H1 (cell line): ENCODE data around the gene VCX. TPM values are rescaled to one million over a fixed set of nuclear protein-coding genes. Genes with fewer than 3 reads are reported as not detected.

Experiments used
- CTCF ChIA-PET: fragments of 300-600 bp; sonication (Branson Sonifier 250); formaldehyde crosslinking; loops from one replicate; lab custom pipeline; 2021; ENCODE audit not compliant: partially characterized antibody; lab: Charles Lee
- POLR2A ChIA-PET: fragments of 300-600 bp; sonication (Branson Sonifier 250); formaldehyde crosslinking; loops from one replicate; lab custom pipeline; 2021; ENCODE audit warnings: inconsistent platforms; ENCODE audit not compliant: partially characterized antibody; lab: Charles Lee
- DNase-seq, 2 experiments: peaks; one replicate each; pipeline versions ENCODE4 v3.0.0 to v3.0.0-alpha.2; 2010 to 2022; ENCODE audit warnings: low spot score in 2 of 2, low read depth in 1 of 2, mixed read lengths in 1 of 2
- FAIRE-seq: peaks from 2 replicates; lab custom pipeline; 2011; peaks lifted over from hg19 to GRCh38; lab: Jason Lieb, UNC
- H2AFZ ChIP-seq: 2 replicates; pipeline ENCODE4 v1.8.1; 2012; ENCODE audit warnings: low read length, inconsistent platforms
- H2AK5ac ChIP-seq: 2 replicates; pipeline ENCODE4 v1.6.1; 2013; ENCODE audit warnings: low read depth, low read length
- H2BK120ac ChIP-seq: replicated peaks from 2 replicates; pipeline ENCODE3; 2013; ENCODE audit warnings: low read depth, low read length, inconsistent platforms
- H2BK12ac ChIP-seq: 2 replicates; pipeline ENCODE4 v1.6.1; 2013; ENCODE audit warnings: low read depth, low read length
- H2BK15ac ChIP-seq: 2 replicates; pipeline ENCODE4 v1.6.1; 2013; ENCODE audit warnings: low read length
- H2BK20ac ChIP-seq: 2 replicates; pipeline ENCODE4 v1.6.1; 2013; ENCODE audit warnings: low read length
- H2BK5ac ChIP-seq: 2 replicates; pipeline ENCODE4 v1.6.1; 2013; ENCODE audit warnings: low read depth, low read length
- H3K14ac ChIP-seq: 2 replicates; pipeline ENCODE4 v1.6.1; 2013; ENCODE audit warnings: inconsistent platforms; ENCODE audit not compliant: insufficient read length
- H3K18ac ChIP-seq: 2 replicates; pipeline ENCODE4 v1.6.1; 2013; ENCODE audit warnings: low read length; ENCODE audit errors: extremely low read depth
- H3K23ac ChIP-seq: 2 replicates; pipeline ENCODE4 v1.6.1; 2013; ENCODE audit warnings: inconsistent platforms; ENCODE audit not compliant: insufficient read length
- H3K23me2 ChIP-seq: 2 replicates; pipeline ENCODE4 v1.6.1; 2013; ENCODE audit warnings: low read depth, low read length
- H3K27ac ChIP-seq: 2 replicates; pipeline ENCODE4 v1.6.1; 2011; ENCODE audit warnings: low read depth, low read length, inconsistent platforms
- H3K27me3 ChIP-seq, 4 experiments: replicated peaks in 1 of 4; 1 replicate in 1 of 4; 2 replicates in 3 of 4; pipeline versions ENCODE4 v1.6.1 to v1.8.1; 2011 to 2013; ENCODE audit warnings: low read length in 3 of 4, mild to moderate bottlenecking in 3 of 4, inconsistent platforms in 2 of 4, mixed read lengths in 2 of 4, moderate library complexity in 1 of 4; ENCODE audit not compliant: control insufficient read depth in 3 of 4, insufficient read depth in 3 of 4; ENCODE audit errors: extremely low read depth in 1 of 4
- H3K36me3 ChIP-seq, 4 experiments: 2 replicates each; pipeline versions ENCODE4 v1.6.1 to v1.8.1; 2011 to 2013; ENCODE audit warnings: mild to moderate bottlenecking in 4 of 4, low read length in 3 of 4, moderate library complexity in 2 of 4, control low read depth in 1 of 4, inconsistent platforms in 1 of 4; ENCODE audit not compliant: insufficient read depth in 4 of 4, control insufficient read depth in 2 of 4
- H3K4ac ChIP-seq: replicated peaks from 2 replicates; pipeline ENCODE3; 2013; ENCODE audit warnings: low read length, low read depth, mixed read lengths, inconsistent platforms; ENCODE audit not compliant: insufficient read length
- H3K4me1 ChIP-seq, 4 experiments: replicated peaks in 1 of 4; 1 replicate in 1 of 4; 2 replicates in 3 of 4; pipeline versions ENCODE4 v1.6.1 to v1.8.1; 2011 to 2013; ENCODE audit warnings: low read length in 3 of 4, inconsistent platforms in 2 of 4, mixed read lengths in 1 of 4; ENCODE audit not compliant: insufficient read depth in 4 of 4, control insufficient read depth in 3 of 4
- H3K4me2 ChIP-seq, 2 experiments: 2 replicates each; pipeline versions ENCODE4 v1.6.1 to v1.8.1; 2011 to 2013; ENCODE audit warnings: low read depth in 2 of 2, low read length in 2 of 2, control low read depth in 1 of 2, inconsistent platforms in 1 of 2, mild to moderate bottlenecking in 1 of 2; ENCODE audit not compliant: insufficient read depth in 1 of 2
- H3K4me3 ChIP-seq, 4 experiments: fragments of 200-600, 300-600 bp in 1 of 4; sonication (generic), shearing (Covaris generic), sonication (Bioruptor Twin) in 1 of 4; 2 replicates each; pipeline versions ENCODE4 v1.5.1 to v1.8.1; 2011 to 2016; ENCODE audit warnings: low read length in 4 of 4, low read depth in 3 of 4, control low read depth in 2 of 4, inconsistent platforms in 2 of 4, mild to moderate bottlenecking in 2 of 4, mixed read lengths in 1 of 4, moderate library complexity in 1 of 4; ENCODE audit not compliant: insufficient read depth in 2 of 4; ENCODE audit errors: extremely low read depth in 1 of 4
- H3K56ac ChIP-seq: replicated peaks from 2 replicates; pipeline ENCODE3; 2013; ENCODE audit warnings: low read depth, mild to moderate bottlenecking, mixed read lengths, low read length, inconsistent platforms; ENCODE audit not compliant: insufficient read length
- H3K79me1 ChIP-seq: 2 replicates; pipeline ENCODE4 v1.6.1; 2013; ENCODE audit warnings: low read depth, low read length, control low read depth
- H3K79me2 ChIP-seq, 2 experiments: 2 replicates each; pipeline versions ENCODE4 v1.6.1 to v1.8.1; 2012 to 2013; ENCODE audit warnings: low read length in 2 of 2, mild to moderate bottlenecking in 2 of 2, inconsistent platforms in 1 of 2; ENCODE audit not compliant: insufficient read depth in 2 of 2, control insufficient read depth in 1 of 2
- H3K9ac ChIP-seq, 4 experiments: replicated peaks in 1 of 4; 1 replicate in 1 of 4; 2 replicates in 3 of 4; pipeline versions ENCODE4 v1.6.1 to v1.8.1; 2011 to 2013; ENCODE audit warnings: low read depth in 3 of 4, low read length in 3 of 4, control low read depth in 2 of 4, mild to moderate bottlenecking in 2 of 4, moderate library complexity in 2 of 4, inconsistent platforms in 1 of 4; ENCODE audit errors: extremely low read depth in 1 of 4
- H3K9me3 ChIP-seq, 2 experiments: 2 replicates each; pipeline versions ENCODE4 v1.6.1 to v1.8.1; 2012 to 2013; ENCODE audit warnings: mild to moderate bottlenecking in 2 of 2, moderate library complexity in 2 of 2, control low read depth in 1 of 2, inconsistent platforms in 1 of 2, low read depth in 1 of 2, low read length in 1 of 2, mixed read lengths in 1 of 2; ENCODE audit not compliant: insufficient read depth in 2 of 2
- H4K20me1 ChIP-seq, 2 experiments: replicated peaks in 1 of 2; 2 replicates each; pipeline versions ENCODE3 to v1.8.1; 2011 to 2013; ENCODE audit warnings: inconsistent platforms in 2 of 2, low read length in 2 of 2, mild to moderate bottlenecking in 1 of 2; ENCODE audit not compliant: insufficient read depth in 2 of 2, control insufficient read depth in 1 of 2
- H4K5ac ChIP-seq: 2 replicates; pipeline ENCODE4 v1.6.1; 2013; ENCODE audit warnings: low read length, low read depth, mixed read lengths, inconsistent platforms; ENCODE audit not compliant: insufficient read length
- H4K8ac ChIP-seq: 2 replicates; pipeline ENCODE4 v1.8.0; 2013; ENCODE audit warnings: mild to moderate bottlenecking, moderate library complexity, low read length, inconsistent platforms; ENCODE audit not compliant: insufficient read depth; ENCODE audit errors: extremely low read depth
- H4K91ac ChIP-seq: replicated peaks from 2 replicates; pipeline ENCODE3; 2013; ENCODE audit warnings: low read length, mixed read lengths, inconsistent platforms; ENCODE audit not compliant: insufficient read length
- SIX5 ChIP-seq: IDR thresholded peaks from 2 replicates; pipeline ENCODE4 v1.6.1; 2011; ENCODE audit warnings: mild to moderate bottlenecking, low read depth, low read length
- WGBS, 2 experiments: shearing (Covaris generic) in 1 of 2; methylation state at CpG; one replicate each; pipeline versions ENCODE4 v1.1.6 to v1.1.7; 2013 to 2015; ENCODE audit warnings: low lambda C conversion rate in 2 of 2, mixed read lengths in 2 of 2, inconsistent platforms in 1 of 2, low coverage in 1 of 2, missing lambda C conversion rate in 1 of 2; ENCODE audit not compliant: insufficient replicate concordance in 2 of 2, insufficient coverage in 1 of 2, insufficient read length in 1 of 2; ENCODE audit errors: extremely low coverage in 1 of 2, missing lambda C conversion rate in 1 of 2; 5-methylcytosine and 5-hydroxymethylcytosine counted together
- polyA plus RNA-seq, 7 experiments: library from polyadenylated mRNA; depleted of rRNA in 3 of 7; stranded (reverse) in 5 of 7; unstranded in 2 of 7; fragments of >200 nt in 5 of 7; fragments of 200-250 nt in 2 of 7; gene quantifications; 1 replicate in 5 of 7; 2 replicates in 1 of 7; 4 replicates in 1 of 7; pipeline versions ENCODE4 v1.2.1 to v1.2.3, GENCODE V29; 2011 to 2013; ENCODE audit warnings: missing spikeins in 2 of 7, mixed read lengths in 2 of 7
- total RNA-seq: library from RNA; stranded (reverse); fragmentation: NEBNext Ultra II Directional; extraction: Animal tissue kit (Norgen Biotek cat#: 25700); gene quantifications from 2 replicates; pipeline ENCODE4 v1.2.1, GENCODE V29; 2021

The VCX gene
- total and polyA plus RNA-seq, 2 of the 8 experiments (the other 6 are each of a cell fraction or from before 2014, with no cell fraction given), result not detected

DNA sequence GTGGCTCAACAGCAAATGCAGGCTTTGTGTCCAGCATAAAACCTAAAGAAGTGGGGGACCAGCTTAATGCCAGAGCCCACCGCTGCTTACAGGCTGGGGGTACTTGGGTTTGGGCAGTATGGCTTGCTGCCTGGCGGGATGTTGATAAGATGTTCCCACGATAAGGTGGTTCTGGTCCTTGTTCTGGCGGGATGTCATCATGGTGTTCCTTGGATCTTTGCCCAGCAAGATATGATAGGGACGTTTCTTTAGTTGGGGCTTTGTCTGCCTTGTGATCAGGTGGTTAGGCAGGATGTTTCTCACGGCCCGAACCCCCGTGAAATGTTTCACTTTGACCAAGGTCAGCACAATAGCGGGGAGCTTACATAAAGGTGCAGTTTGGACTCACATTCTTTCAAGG, 49.0 kb downstream of the VCX start:
- Histone ChIP-seq H3K79me1 (no peaks in the 10 kb centered on the region), H4K8ac (no peak overlapping the region), H2BK20ac (no peak overlapping the region), H4K20me1 (no peaks in the 10 kb centered on the region), H2AFZ (no peak overlapping the region), H3K23me2 (no peaks in the 10 kb centered on the region), H2BK5ac (no peak overlapping the region), H3K79me2 (no peaks in the 10 kb centered on the region), H3K9me3 (no peaks in the 10 kb centered on the region), H3K56ac (no peak overlapping the region), H3K14ac (no peak overlapping the region), H3K18ac (no peak overlapping the region), H3K27me3 (no peaks in the 10 kb centered on the region), H4K5ac (no peak overlapping the region), H4K91ac (no peak overlapping the region), H3K4me2 (no peak overlapping the region), H3K36me3 (no peaks in the 10 kb centered on the region), H3K9ac (no peak overlapping the region), H3K4ac (no peak overlapping the region), H3K4me3 (no peak overlapping the region), H3K27ac (no peak overlapping the region), H2BK120ac (no peak overlapping the region), H3K23ac (no peak overlapping the region), H2BK15ac (no peak overlapping the region), H2AK5ac (no peak overlapping the region), H3K4me1 (no peaks in the 10 kb centered on the region), H2BK12ac (no peak overlapping the region)
- 82% methylated on average over 9 of the region's 9 CpGs; no CpG with 5 or more reads in 1 of the 2 experiments for whole genome bisulfite sequencing, 2 experiments
- FAIRE-seq (no peak), DNase-seq (no peak)
- ChIA-PET POLR2A (no interaction called here), CTCF (no interaction called here)
- TF ChIP-seq SIX5, result no peak
